NCI-H510A treated with DMSO at 0.1 percent for 48 hours (cell line): ENCODE results near the gene CDKN2B-AS1.
"Not testable (repeated sequence)": the region's sequence is repeated elsewhere in the genome, so short reads cannot be mapped to it uniquely, and the experiment has no call there.

Experiments
- DNase-seq: peaks from one replicate; lab custom pipeline; 2025; lab: John Stamatoyannopoulos, UW

CDKN2B-AS1 gene

GRCh38 chr9:21994556-21995005 lies at the start of gene CDKN2B-AS1:
Gene CDKN2B-AS1 (plus strand): TSS chr9:21994791.
- peak; percentile 79 for DNase-seq

GRCh38 chr9:21945606-21946005 lies 49.0 kb upstream of the CDKN2B-AS1 start:
- no peak for DNase-seq

- no peak for DNase-seq
Observed at GRCh38 chr9:21958833-21959232, 35.8 kb upstream of the CDKN2B-AS1 start.

- DNase-seq, result not testable (repeated sequence)
Observed at GRCh38 chr9:21959268-21959667, 35.3 kb upstream of the CDKN2B-AS1 start.

- no peak for DNase-seq
Observed at GRCh38 chr9:21961569-21961968, 33.0 kb upstream of the CDKN2B-AS1 start.

- no peak for DNase-seq
Observed at GRCh38 chr9:21964925-21965385, 29.6 kb upstream of the CDKN2B-AS1 start.

- no peak for DNase-seq
Observed at GRCh38 chr9:21965401-21965951, 29.1 kb upstream of the CDKN2B-AS1 start.

GRCh38 chr9:21966140-21966851 lies 28.3 kb upstream of the CDKN2B-AS1 start:
- no peak for DNase-seq

- no peak for DNase-seq
Observed at GRCh38 chr9:21967169-21967568, 27.4 kb upstream of the CDKN2B-AS1 start.

- DNase-seq, result no peak
Observed at GRCh38 chr9:21967702-21968101, 26.9 kb upstream of the CDKN2B-AS1 start.

GRCh38 chr9:21968331-21969010 lies 26.1 kb upstream of the CDKN2B-AS1 start:
- DNase-seq, result no peak

- DNase-seq, result no peak
Observed at GRCh38 chr9:21969011-21969940, 25.3 kb upstream of the CDKN2B-AS1 start.

- DNase-seq, result no peak
Observed at GRCh38 chr9:21969951-21970799, 24.4 kb upstream of the CDKN2B-AS1 start.

- DNase-seq, result no peak
Observed at GRCh38 chr9:21970800-21971640, 23.6 kb upstream of the CDKN2B-AS1 start.

- no peak for DNase-seq
Observed at GRCh38 chr9:21972361-21972760, 22.2 kb upstream of the CDKN2B-AS1 start.

GRCh38 chr9:21974343-21974721 lies 20.3 kb upstream of the CDKN2B-AS1 start:
- no peak for DNase-seq

- DNase-seq, result peak; percentile 74
Observed at GRCh38 chr9:21974722-21975409, 19.7 kb upstream of the CDKN2B-AS1 start.

GRCh38 chr9:21976334-21976875 lies 18.2 kb upstream of the CDKN2B-AS1 start:
- DNase-seq, result no peak

GRCh38 chr9:21982391-21982790 lies 12.2 kb upstream of the CDKN2B-AS1 start:
- DNase-seq, result no peak
